Sigmoid colon (tissue), 4 donors: ENCODE measurements around the gene FFAR2.

Experiments
- CTCF ChIP-seq, 4 experiments: fragments of 450-650 bp in 3 of 4; fragments of 200-600 bp in 1 of 4; IDR thresholded peaks; one replicate each; pipeline ENCODE4 v1.5.1; 2016 to 2019; ENCODE audit warnings: antibody characterized with exemption in 4 of 4, mild to moderate bottlenecking in 3 of 4, moderate library complexity in 2 of 4
- EP300 ChIP-seq, 4 donors: sonication (generic); formaldehyde crosslinking; IDR thresholded peaks; one replicate each; pipeline ENCODE4 v1.6.1; 2017; ENCODE audit warnings: antibody characterized with exemption in 4 of 4

GRCh38 chr19:35488677-35489076, 40.6 kb downstream of the FFAR2 start:
- TF ChIP-seq CTCF (IDR thresholded peaks at IDR 0.05) (no peak), EP300 (IDR thresholded peaks at IDR 0.05) (no peak)
